MV-4-11 (cell line): Measurements from ENCODE around the gene AP1M2.

Source experiments
- DNase-seq: peaks from one replicate; lab custom pipeline; 2025; lab: John Stamatoyannopoulos, UW

The AP1M2 gene

DNA sequence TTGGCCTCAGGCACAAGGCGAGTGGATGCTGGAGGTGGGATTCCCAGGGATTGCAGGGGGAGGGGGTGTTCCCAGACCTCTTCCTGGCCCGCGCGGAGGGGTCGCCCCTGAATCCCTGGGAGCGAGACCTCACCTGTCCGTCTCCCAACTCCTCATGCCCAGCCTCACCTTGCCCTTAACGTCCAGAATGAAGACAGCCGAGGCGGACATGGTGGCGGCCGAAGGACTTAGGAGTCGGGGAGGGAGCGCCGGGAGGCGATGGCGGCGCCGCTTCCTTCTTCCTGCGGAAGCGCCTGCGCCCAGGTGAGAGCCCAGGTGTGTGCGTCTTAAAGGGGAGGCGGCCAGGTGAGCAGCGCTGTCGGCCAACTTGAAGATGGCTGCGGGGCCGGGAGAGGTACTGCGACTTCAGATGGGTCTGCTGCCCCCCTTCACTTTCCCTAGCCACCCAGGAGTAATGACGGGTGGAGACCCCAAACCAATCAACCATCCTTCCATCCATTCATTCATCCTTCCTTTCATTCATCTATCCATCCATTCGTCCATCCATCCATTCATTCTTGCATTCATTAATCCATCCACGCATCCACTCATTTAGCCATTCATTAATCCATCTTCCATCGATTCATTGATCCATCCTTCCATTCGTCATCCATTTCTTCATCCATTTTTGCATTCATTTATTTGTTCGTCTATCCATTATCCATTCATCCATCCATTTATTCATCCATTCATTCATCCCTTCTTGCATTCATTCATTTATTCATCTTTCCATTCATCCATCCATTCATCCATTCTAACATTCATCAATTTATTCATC, at the start of gene AP1M2:
Gene AP1M2, minus strand, starts transcription at position 291 of the 817 bp plus-strand sequence. Its CDS starts 81 bp downstream, at position 210.
- no peak for DNase-seq

DNA sequence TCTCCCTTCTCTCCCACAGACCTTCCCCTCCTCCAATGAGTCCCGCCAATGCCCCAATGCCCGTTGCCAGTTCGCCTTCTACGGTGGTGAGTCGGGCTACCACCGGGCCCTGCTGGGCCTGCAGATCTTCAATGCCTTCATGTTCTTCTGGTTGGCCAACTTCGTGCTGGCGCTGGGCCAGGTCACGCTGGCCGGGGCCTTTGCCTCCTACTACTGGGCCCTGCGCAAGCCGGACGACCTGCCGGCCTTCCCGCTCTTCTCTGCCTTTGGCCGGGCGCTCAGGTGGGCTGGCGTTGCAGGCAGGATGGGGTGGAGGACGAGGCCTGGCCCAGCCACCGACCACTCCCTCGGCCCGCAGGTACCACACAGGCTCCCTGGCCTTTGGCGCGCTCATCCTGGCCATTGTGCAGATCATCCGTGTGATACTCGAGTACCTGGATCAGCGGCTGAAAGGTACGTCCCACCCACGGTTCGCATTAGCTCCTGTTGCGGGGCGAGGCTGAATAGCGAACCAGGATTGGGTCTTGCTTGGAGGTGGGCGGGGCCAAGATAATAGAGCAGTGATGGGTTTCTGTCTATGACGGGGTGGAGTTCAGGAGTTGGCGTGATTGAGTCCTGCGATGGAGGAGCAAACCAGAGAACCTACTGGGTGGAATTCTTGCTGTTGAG, 49.3 kb upstream of the AP1M2 start:
- DNase-seq, result no peak

DNA sequence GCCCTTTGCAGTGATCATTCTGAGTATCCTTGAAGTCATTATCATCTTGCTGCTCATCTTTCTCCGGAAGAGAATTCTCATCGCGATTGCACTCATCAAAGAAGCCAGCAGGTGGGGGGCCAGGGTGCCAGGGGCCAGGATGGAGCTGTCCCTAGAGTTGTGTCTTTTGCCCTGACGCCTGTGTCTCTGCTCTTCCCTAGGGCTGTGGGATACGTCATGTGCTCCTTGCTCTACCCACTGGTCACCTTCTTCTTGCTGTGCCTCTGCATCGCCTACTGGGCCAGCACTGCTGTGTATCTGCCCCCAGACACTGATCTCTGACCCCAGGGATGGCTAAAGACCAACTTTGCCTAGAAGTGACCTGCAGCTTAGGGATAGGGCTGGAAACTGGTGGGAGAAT, 47.9 kb upstream of the AP1M2 start:
- no peak for DNase-seq

- no peak for DNase-seq
These were observed 47.3 kb upstream of the AP1M2 start for GRCh38 chr19:10634430-10634829.

- DNase-seq, result no peak
These were observed 44.8 kb upstream of the AP1M2 start for GRCh38 chr19:10631874-10632273.

GRCh38 chr19:10625762-10626138, 38.6 kb upstream of the AP1M2 start:
- no peak for DNase-seq

DNA sequence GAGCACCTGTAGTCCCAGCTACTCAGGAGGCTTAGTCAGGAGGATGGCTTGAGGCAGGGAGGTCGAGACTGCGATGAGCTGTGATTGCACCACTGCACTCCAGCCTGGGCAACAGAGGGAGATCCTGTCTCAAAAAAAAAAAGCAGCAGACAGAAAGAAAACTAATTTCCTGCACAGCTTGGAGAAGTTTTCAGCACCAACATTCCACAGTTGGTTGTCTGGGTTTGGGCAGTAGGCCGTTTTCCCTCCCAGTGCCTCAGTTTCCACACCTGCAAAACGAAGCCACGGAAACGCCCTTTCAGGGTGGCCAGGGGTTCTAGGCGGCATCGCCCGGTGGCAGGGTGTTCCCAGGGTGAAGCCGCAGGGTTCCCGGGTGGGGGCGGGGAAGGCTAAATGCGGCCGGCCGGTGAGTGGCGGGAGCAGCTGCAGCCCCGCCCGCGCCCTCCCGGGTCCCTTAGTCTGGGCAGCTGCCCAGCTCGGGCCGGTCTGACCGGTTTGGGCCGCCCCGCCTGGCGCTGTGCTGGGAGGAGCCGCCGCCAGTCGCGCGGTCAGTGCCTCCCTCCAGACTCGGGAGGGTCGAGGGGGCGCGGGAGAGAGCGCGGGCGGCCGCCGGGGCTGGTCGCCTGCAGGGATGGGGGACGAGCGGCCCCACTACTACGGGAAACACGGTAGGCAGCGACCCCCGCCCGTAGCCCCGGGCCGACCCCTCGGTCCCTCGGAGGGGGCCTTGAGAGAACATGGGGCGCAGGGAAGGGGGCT, 38.1 kb upstream of the AP1M2 start, which contains the start of gene SLC44A2:
Gene SLC44A2, plus strand, starts transcription at position 551 of the 759 bp plus-strand sequence. Its CDS starts 81 bp downstream, at position 632.
- no peak for DNase-seq

DNA sequence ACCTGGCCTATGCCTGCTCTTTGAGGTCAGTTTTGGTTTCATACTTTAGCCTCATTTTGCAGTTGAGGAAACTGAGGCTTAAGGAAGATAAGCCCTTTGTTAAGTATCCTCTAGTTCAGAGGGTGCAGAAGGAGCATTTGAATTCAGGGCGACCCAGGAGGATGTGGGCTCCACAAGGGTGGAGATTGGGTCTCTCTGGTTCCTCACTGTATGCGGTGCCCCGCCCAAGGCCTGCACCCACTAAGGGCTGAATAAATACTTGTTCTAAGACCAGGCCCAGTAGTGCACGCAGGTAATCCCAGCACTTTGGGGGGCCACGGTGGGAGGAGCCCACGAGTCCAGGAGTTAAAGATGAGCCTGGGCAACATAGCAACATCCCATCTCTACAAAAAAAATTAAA, 37.5 kb upstream of the AP1M2 start:
- DNase-seq, result no peak

- DNase-seq, result no peak
These were observed 34.9 kb upstream of the AP1M2 start for GRCh38 chr19:10621966-10622365.

DNA sequence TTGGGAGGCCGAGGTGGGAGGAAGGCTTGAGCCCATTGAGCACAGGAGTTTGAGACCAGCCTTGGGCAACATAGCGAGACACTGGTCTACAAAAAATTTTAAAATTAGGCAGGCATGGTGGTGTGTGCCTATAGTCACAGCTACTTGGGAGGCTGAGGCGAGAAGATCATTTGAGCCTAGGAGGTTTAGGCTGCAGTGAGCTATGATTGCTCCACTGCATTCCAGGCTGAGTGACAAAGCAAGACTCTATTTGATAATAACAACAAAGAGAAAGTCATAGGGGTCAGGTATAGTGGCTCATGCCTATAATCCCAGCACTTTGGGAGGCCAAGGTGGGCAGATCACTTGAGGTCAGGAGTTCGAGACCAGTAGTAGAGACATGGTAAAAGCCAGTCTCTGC, 33.7 kb upstream of the AP1M2 start:
- no peak for DNase-seq

DNA sequence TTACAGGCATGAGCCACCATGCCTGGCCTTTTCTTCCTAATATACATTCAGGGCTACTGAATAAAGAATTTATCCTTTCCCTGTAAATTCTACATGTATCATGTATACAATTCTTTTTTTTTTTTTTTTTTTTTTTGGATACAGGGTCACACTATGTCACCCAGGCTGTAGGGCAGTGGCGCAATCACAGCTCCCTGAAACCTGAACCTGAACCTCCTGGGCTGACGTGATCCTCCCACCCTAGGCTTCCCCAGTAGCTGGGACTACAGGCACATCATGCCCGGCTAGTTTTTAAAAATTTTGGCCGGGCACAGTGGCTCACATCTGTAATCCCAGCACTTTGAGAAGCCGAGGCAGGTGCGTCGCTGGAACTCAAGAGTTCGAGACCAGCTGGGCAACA, 31.7 kb upstream of the AP1M2 start:
- DNase-seq, result no peak

- no peak for DNase-seq
These were observed 30.5 kb upstream of the AP1M2 start for GRCh38 chr19:10617409-10618121.

GRCh38 chr19:10615429-10616023, 28.4 kb upstream of the AP1M2 start:
- no peak for DNase-seq

DNA sequence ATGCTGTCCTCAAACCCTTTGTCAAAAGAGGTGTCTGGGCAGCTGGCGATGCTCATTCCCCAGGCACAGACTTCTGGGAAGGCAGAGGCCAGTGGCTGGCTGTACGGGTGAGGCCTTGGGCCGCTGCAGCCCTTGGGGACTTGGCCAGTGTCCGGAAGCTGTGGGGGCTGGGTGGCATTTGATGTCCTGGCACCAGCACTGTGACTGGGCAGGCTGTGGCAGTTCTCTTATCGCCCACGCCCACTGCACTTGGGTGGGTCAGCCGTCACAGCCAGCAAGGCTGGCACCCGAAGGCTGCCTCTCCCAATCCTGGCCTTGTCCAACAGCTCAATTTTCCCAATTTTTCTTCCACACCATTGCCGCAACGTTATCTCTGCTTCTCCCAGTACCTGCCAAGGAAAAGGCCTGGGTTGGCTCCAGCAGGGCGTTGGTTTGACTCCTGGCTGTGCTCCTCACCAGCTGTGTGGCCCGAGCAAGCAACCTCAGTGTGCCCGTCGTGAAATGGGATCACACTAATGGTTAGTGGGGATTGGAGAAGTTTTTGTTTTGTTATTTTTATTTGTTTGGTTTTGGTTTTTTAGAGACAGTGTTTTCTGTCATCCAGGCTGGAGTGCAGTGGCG, 25.5 kb upstream of the AP1M2 start:
- DNase-seq, result no peak

GRCh38 chr19:10611907-10612306, 24.8 kb upstream of the AP1M2 start:
- DNase-seq, result no peak

DNA sequence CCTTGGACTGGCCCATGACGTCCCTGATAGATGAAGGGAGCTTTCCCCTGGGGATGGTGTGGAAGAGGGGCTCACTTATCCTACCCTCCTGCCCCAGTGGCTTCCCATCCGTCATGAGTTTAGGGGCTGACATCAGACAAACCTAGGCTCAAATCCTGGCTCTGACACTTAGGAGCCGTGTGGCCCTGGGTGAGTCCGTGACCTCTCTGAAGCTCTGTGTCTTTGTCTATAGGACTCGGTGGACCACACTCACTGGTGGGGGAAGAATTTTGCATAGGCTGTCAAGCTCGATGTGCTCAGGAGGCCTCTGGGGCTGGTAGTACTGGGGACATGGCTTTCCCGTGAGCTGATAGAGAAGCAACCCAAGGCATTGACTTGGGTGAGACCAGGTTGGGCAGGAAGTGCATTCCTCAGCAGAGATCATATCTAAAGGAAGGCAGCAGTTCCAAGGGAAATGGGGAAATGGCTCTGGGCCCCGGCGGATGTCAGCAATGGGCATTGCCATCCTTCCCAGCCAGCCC, 17.4 kb upstream of the AP1M2 start:
- DNase-seq, result no peak

- peak; percentile 92 for DNase-seq
These were observed 16.9 kb upstream of the AP1M2 start for GRCh38 chr19:10603873-10604459.

GRCh38 chr19:10603084-10603872, 16.2 kb upstream of the AP1M2 start:
- DNase-seq, result no peak

- DNase-seq, result peak; percentile 44
These were observed 15.4 kb upstream of the AP1M2 start for GRCh38 chr19:10602330-10603083.
